ENCODE results near the gene TMCO4. TPM values are rescaled to one million over a fixed set of nuclear protein-coding genes. Genes with fewer than 3 reads are reported as not detected.

The TMCO4 gene
- 8.1 and 8.6 TPM in 2 replicates for total RNA-seq

DNA sequence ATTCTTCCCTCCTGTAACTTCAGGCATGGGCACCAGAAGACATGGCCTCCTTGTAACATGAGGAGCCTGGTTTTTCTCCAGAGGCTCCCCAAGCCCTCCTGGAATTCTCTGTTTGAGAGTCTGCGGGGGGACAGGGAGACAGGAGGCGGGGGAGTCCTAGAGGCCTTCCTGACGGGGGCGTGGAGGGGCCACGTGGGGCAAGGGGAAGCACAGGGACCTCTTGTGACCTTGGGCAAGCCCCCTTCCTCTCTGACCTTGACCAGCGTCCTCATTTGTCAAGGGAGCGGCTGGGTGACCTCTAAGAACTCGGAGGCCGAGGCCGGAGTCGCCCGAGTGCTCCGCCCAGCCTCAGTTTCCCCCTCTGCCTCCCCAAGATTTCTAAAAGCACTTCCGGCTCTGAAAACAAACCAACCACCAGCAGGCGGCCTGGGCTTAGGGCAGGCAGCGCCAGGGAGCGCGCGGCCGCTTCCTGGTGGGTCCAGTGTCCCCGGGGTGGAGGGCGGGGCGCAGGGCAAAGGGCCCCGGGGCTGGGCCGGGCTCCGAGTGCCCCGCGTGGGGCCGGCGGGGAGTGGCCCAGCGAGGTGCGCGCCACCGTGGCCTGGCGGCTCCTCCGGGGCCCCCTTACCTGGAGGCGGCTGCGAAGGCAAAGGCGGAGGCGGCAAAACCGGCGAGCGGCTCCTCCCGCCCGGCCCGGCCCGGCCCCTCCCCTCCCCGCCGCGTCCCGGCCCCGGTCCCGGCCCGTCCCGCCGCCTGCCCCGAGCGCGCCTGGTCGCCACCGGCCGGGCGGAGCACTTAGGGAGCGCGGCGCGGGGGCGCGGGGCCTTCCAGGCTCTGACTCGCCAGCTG, at the start of gene TMCO4:
TSS of gene TMCO4 (minus strand) at position 687 of the 846 bp plus-strand sequence. CDS start 19,158 bp downstream, outside the sequence.

DNA sequence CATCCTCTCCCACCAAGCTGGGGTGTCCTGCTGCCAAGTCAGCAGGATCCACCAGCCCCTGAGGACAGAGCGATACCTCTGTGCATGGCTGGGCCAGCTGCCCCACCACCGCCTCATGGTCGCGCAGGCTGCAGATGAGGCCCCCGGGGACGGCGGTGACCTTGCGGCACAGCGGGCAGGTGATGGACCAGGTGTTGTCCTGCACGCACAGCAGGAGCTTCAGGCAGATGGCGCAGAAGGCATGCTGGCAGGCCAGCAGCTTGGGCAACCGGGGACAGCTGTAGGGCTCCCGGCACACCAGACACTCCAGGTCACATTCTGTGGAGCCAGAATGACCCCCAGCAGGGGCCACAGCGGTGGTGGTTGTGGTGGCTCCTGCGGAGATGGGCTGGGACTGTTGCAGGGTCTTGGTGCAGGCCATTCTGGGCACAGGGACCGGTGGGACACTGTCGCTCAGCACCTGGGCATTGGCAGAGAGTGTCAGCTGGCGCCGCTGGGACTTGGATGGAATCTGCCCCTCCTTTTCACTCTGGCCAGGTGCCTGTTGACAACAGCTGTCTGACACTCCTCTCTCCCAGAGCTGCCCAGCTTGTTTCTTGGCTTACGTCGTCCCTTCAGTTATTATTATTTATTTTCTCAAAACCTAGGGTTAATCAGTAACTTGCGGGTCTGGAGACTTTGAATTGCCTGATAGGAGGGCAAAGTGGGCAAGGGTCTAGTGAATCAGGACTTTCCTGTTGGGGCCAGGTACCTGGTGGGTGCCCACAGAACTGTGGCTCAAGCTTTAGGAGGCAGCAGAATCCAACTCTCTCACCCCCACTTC, 15.2 kb upstream of the TMCO4 start, which contains the start of gene RNF186:
TSS of gene RNF186 (minus strand) at position 603 of the 823 bp plus-strand sequence. CDS start at position 421, 182 bp downstream.

DNA sequence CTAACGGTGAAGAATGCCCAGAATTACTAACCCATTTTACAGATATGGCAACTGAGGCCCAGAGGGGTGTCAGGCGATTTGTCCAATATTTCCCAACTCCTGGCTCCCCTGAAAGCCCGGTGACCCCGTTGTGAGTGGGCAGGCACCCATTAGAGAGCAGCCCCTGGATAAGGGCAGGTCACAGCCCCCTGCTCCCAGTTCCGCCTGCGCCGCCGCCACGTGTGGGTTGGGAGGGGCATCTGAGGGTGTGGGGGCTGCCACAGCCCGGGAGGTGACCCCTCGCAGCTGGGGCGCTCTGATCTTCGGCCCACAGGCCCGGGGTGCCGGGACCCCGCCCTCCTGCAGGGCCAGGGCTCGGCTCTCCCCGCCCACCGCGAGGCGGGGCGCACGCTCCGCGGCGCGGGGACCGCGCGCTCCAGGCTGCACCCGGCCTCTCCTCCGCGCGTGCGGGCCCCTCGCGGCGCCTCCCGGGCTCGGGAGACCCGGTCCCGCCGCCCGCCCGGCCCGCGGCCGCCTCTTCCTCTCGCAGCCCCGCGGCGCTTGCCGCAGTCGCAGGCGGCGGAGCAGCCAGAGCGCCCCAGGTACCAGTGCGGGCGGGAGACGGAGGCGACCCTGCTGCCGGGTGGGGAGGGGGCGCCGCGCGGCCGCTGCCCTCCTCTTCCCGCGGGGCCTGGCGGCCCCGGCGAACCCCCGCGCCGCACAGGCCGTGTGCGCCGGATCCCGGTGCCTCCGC, 135.1 kb downstream of the TMCO4 start, which contains the start of gene HTR6:
TSS of gene HTR6 (plus strand) at position 423 of the 733 bp plus-strand sequence. CDS start 879 bp downstream, outside the sequence.

DNA sequence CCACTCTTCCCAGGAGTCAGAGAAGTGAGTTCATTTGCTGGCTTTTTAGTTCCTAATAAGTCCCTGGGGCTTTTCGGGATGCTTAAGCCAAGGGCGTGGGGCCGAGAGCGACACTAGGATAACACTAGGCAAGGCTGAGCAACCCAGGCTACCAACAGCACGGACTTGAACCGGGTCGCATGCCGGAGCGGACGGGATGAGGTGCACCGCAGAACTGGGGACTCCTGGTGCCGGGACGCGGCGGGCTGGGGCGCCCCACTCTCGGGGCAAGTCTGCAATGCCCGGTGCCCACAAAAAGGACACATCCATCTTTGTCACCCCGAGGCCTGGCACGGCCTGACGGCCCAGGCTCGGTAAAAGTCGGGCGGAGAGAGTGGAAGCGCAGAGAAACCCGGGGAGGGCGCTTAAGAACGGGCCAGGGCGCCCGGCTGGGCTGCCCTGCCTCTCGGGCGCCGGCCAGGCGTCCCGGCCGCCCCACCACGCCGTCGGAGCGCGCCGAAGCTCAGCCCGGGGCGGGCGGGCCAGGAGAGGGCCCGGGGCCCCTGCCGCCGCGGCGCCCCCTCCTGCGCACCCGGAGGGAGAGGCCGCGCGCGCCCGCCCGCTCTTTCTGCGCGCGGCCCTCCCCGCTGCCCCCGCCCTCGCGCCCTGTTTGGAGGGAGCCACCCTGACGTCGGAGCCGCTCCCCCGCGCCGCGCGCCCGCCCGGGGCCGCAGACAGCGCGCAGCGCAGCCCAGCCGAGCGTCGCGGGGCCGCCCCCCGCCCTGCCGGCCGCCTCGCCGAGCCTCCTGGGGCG, 155.9 kb downstream of the TMCO4 start, which contains the start of gene NBL1:
TSS of gene NBL1 (plus strand) at position 710 of the 793 bp plus-strand sequence. CDS start 10,720 bp downstream, outside the sequence.

Other genes with a start within 250 kb of the TMCO4 start
- 56.6 and 62.9 TPM in 2 replicates for gene NBL1, start 155.6 kb downstream of the TMCO4 start, total RNA-seq
- gene HTR6, start 135.0 kb downstream of the TMCO4 start, total RNA-seq: not detected in 2 replicates
- not detected in 2 replicates for gene RNF186, start 15.4 kb upstream of the TMCO4 start, total RNA-seq
- 2.6 and 8.4 TPM in 2 replicates for gene OTUD3, start 82.5 kb upstream of the TMCO4 start, total RNA-seq
- not detected in 2 replicates for gene PLA2G2E, start 123.7 kb upstream of the TMCO4 start, total RNA-seq
- not detected in 2 replicates for gene PLA2G2A, start 179.7 kb upstream of the TMCO4 start, total RNA-seq

Data from subcutaneous preadipocyte (primary cell).